OCI-M1 (cell line): Measurements from ENCODE around the gene SLC66A2.

Experiments
- DNase-seq: peaks from one replicate; lab custom pipeline; 2025; lab: John Stamatoyannopoulos, UW

Gene SLC66A2

GRCh38 chr18:79919089-79919488, 32.4 kb downstream of the SLC66A2 start:
- no peak for DNase-seq

GRCh38 chr18:79918615-79919011, 32.8 kb downstream of the SLC66A2 start:
- DNase-seq = no peak

GRCh38 chr18:79917853-79918614, 33.4 kb downstream of the SLC66A2 start:
- no peak for DNase-seq

GRCh38 chr18:79917169-79917852, 34.1 kb downstream of the SLC66A2 start:
- no peak for DNase-seq

GRCh38 chr18:79916546-79917168, 34.8 kb downstream of the SLC66A2 start:
- no peak for DNase-seq

- DNase-seq = no peak
Measured at GRCh38 chr18:79916128-79916494, 35.3 kb downstream of the SLC66A2 start.

GRCh38 chr18:79915161-79916127, 36.0 kb downstream of the SLC66A2 start:
- no peak for DNase-seq

GRCh38 chr18:79914614-79915160, 36.8 kb downstream of the SLC66A2 start:
- no peak for DNase-seq

GRCh38 chr18:79912994-79913831, 38.2 kb downstream of the SLC66A2 start:
- DNase-seq = no peak

GRCh38 chr18:79912409-79912991, 39.0 kb downstream of the SLC66A2 start:
- no peak for DNase-seq

GRCh38 chr18:79911344-79912270, 39.8 kb downstream of the SLC66A2 start:
- no peak for DNase-seq

GRCh38 chr18:79910563-79911343, 40.7 kb downstream of the SLC66A2 start:
- no peak for DNase-seq

- DNase-seq = no peak
Measured at GRCh38 chr18:79906706-79907105, 44.7 kb downstream of the SLC66A2 start.

GRCh38 chr18:79905993-79906392, 45.5 kb downstream of the SLC66A2 start:
- no peak for DNase-seq

- no peak for DNase-seq
Measured at GRCh38 chr18:79905389-79905911, 46.0 kb downstream of the SLC66A2 start.

- no peak for DNase-seq
Measured at GRCh38 chr18:79904357-79905147, 46.9 kb downstream of the SLC66A2 start.

GRCh38 chr18:79903787-79904356, 47.6 kb downstream of the SLC66A2 start:
- DNase-seq = no peak
